ENCODE data around the gene P4HTM. TPM values are rescaled to one million over a fixed set of nuclear protein-coding genes. Genes with fewer than 3 reads are reported as not detected.
A peak's percentile ranks its signal among the peaks of the same experiment; 100 is the strongest.

P4HTM gene
- total RNA-seq, 2 experiments from 2014 or later = 24.8 to 25.0 TPM

DNA sequence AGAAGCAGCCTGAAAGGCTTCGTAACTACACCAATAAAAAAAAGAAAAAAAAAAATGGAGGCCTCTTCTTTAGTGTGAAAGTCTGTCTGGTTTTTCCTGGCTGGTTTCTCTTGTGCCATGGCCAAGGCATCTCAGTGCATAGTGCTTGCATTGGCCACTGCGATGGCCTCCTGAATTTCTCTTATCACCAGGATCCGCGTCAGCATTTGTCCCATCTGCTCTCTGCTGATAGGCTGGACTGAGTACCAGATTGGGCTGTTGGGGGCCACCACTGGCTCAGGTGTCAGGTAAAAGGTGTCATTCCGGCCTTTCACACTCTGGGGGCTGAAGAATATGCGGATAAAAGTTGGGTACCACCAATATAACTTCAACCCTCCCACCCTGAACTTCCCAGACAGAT, 40.3 kb downstream of the P4HTM start:
- intact Hi-C loops (cut with micrococcal nuclease) = no loop called here
- Mint-ChIP-seq H3K9me3 (no peaks in the 10 kb centered on the region), H3K4me3 (no peak overlapping the region), H3K27ac (peak overlapping the region; percentile 71), H3K4me1 (ENCODE audit: low read depth) (peaks cover 30% of the 10 kb centered on the region), H3K27me3 (no peaks in the 10 kb centered on the region), H3K36me3 (ENCODE audit: low read depth) (peaks cover 57% of the 10 kb centered on the region)
- DNase-seq (no peak), ATAC-seq (no peak)
- POLR2A ChIA-PET = interaction anchor here (3.0 to 4.4 kb wide), 2 partner anchors 8 to 39 kb away, joined by 6 to 36 read pairs; partner anchors contain the start of gene NDUFAF3
- CTCF ChIA-PET = interaction anchor here (0.9 to 3.0 kb wide), 3 partner anchors 9 to 63 kb away, joined by 3 to 10 read pairs (median 9); partner anchors contain the start of genes NDUFAF3 and QRICH1
- TF ChIP-seq, protein P1, sequence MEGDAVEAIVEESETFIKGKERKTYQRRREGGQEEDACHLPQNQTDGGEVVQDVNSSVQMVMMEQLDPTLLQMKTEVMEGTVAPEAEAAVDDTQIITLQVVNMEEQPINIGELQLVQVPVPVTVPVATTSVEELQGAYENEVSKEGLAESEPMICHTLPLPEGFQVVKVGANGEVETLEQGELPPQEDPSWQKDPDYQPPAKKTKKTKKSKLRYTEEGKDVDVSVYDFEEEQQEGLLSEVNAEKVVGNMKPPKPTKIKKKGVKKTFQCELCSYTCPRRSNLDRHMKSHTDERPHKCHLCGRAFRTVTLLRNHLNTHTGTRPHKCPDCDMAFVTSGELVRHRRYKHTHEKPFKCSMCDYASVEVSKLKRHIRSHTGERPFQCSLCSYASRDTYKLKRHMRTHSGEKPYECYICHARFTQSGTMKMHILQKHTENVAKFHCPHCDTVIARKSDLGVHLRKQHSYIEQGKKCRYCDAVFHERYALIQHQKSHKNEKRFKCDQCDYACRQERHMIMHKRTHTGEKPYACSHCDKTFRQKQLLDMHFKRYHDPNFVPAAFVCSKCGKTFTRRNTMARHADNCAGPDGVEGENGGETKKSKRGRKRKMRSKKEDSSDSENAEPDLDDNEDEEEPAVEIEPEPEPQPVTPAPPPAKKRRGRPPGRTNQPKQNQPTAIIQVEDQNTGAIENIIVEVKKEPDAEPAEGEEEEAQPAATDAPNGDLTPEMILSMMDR (IDR thresholded peaks at IDR 0.05) = no peak

DNA sequence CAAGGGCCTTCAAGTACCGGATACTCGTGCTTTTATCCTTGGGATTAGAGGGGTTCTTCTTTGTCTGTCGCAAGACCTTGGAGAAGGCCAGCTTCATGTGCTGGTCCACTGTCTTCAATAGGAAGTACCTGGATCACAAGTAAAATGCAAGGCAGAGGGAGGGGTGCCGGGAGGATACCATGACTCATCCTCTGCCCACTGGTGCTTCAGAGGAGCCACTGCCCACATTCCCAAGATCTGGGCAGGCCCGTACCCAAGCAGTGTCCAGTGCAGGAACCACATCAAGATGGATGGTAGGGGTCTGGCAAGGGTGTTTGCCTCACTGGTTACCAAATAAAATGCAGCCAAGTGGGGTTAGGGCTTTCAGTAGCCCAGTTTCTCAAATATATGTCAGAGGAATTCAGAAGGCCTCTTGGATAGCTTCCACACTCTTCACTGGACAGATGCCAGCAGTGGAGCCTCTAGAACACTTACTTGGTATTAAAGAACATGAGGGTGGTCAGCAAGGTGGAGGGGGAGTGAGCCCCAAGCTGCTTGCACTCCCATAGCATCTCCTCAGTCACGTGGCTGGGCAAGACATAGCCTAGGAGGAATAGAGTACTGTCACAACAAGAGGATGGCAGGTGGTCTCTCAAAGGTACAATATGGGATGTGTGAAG, 42.7 kb downstream of the P4HTM start:
- Mint-ChIP-seq H3K4me3 (no peak overlapping the region), H3K9me3 (no peaks in the 10 kb centered on the region), H3K27ac (no peak overlapping the region), H3K27me3 (no peaks in the 10 kb centered on the region), H3K4me1 (ENCODE audit: low read depth) (peaks cover 10% of the 10 kb centered on the region), H3K36me3 (ENCODE audit: low read depth) (peaks cover 45% of the 10 kb centered on the region)
- POLR2A ChIA-PET = interaction anchor here (1.0 to 4.4 kb wide), 4 partner anchors 11 to 61 kb away, joined by 3 to 36 read pairs (median 5); partner anchors contain the start of genes NDUFAF3 and QRICH1
- intact Hi-C loops (cut with micrococcal nuclease) = no loop called here
- CTCF ChIA-PET = interaction anchor here (1.2 to 3.0 kb wide), 3 partner anchors 11 to 45 kb away, joined by 3 to 10 read pairs (median 9); partner anchors contain the start of gene NDUFAF3
- no peak for DNase-seq
- TF ChIP-seq, protein P1 (IDR thresholded peaks at IDR 0.05) = no peak
- no peak for ATAC-seq

DNA sequence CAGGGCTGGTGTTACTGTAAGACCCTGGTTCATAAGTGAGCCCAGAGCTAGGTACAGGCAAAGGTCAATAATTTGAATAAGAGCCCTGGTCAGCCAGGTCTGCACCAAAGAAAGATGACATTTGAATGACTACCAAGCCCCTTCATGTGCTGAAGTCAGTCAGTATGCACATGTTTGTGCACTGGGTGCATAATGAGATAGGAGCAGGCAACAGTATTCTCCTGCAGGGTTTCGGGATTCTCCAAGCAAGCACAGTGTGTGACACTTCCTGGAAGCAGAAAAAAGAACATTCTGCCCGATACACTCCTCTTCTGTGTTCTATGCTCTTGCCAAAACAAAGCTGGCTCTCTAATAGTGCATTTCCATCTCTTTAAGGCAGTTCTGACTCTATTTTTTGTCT, 44.6 kb downstream of the P4HTM start:
- TF ChIP-seq, protein P1 (IDR thresholded peaks at IDR 0.05) = no peak
- no peak for DNase-seq
- CTCF ChIA-PET = no interaction called here

DNA sequence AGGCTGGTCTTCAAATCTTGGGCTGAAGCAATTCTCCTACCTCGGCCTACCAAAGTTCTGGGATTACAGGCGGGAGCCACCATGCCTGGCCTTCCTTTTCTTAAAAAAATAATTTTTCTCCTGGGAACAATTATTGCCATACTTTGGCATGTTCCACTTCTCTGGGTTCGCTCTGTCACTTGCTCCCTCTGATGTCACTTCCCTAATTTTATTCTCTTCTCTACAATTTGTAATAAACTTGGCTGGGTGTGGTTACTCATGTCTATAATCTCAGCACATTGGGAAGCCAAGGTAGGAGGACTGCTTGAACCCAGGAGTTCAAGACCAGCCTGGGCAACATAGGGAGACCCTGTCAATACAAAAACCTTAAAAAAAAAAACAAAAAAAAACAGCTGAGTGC, 45.2 kb downstream of the P4HTM start:
- Mint-ChIP-seq H3K4me1 (ENCODE audit: low read depth) (no peaks in the 10 kb centered on the region), H3K36me3 (ENCODE audit: low read depth) (peaks cover 34% of the 10 kb centered on the region), H3K4me3 (no peak overlapping the region), H3K27ac (no peak overlapping the region), H3K9me3 (no peaks in the 10 kb centered on the region), H3K27me3 (no peaks in the 10 kb centered on the region)
- CTCF ChIA-PET = no interaction called here
- DNase-seq (no peak), ATAC-seq (no peak)
- TF ChIP-seq, protein P1 (IDR thresholded peaks at IDR 0.05) = no peak
- POLR2A ChIA-PET = interaction anchor here (1.1 kb wide), 1 partner anchor 44 kb away, joined by 3 read pairs; no protein-coding TSS in a partner anchor
- intact Hi-C loops (cut with micrococcal nuclease) = no loop called here

More for the DNA sequence above, 44.6 kb downstream of the P4HTM start:
- Mint-ChIP-seq H3K27me3 (no peaks in the 10 kb centered on the region), H3K4me1 (ENCODE audit: low read depth) (no peaks in the 10 kb centered on the region), H3K4me3 (no peak overlapping the region), H3K9me3 (no peaks in the 10 kb centered on the region), H3K27ac (peak overlapping the region; percentile 51), H3K36me3 (ENCODE audit: low read depth) (peaks cover 31% of the 10 kb centered on the region)
- no peak for ATAC-seq
- intact Hi-C loops (cut with micrococcal nuclease) = no loop called here
- POLR2A ChIA-PET = interaction anchor here (1.1 to 4.4 kb wide), 2 partner anchors 13 to 43 kb away, joined by 3 to 36 read pairs; partner anchors contain the start of gene NDUFAF3

DNA sequence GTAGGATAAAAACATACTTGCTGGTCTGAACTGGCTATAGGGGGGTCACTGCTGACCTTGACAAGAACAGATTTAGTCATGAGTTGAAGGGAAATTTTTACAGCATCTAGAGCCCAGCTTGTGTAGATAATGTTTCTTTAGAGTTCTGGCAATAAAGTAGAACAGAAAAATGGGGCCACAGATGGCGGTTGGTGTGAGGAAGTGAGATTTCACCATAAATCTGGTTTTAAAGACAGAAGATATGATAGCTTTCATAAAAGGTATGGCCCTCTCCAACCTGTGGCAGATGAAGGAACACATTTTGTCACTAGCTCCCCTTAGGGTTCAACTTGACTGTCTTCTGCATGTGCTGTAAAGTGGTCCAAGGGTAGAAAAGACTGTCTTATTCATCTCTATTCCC, 63.5 kb downstream of the P4HTM start:
- H3K36me3 Mint-ChIP-seq (ENCODE audit: low read depth) = peaks cover 50% of the 10 kb centered on the region
- DNase-seq = no peak
- H3K4me3 Mint-ChIP-seq = no peak overlapping the region
- ChIA-PET POLR2A (no interaction called here), CTCF (no interaction called here)
- H3K27ac Mint-ChIP-seq = no peak overlapping the region
- H3K27me3 Mint-ChIP-seq = no peaks in the 10 kb centered on the region
- peaks cover 8% of the 10 kb centered on the region for H3K4me1 Mint-ChIP-seq (ENCODE audit: low read depth)
- ATAC-seq = no peak
- H3K9me3 Mint-ChIP-seq = no peaks in the 10 kb centered on the region
- TF ChIP-seq, protein P1 (IDR thresholded peaks at IDR 0.05) = no peak
- intact Hi-C loops (cut with micrococcal nuclease) = no loop called here
